HepG2 (cell line): Measurements from ENCODE around the gene LAPTM4A. TPM values are rescaled to one million over a fixed set of nuclear protein-coding genes. Genes with fewer than 3 reads are reported as not detected.

Experiments used
- DNMT3B ChIP-seq: conservative IDR thresholded peaks from 2 replicates; pipeline ENCODE4 v1.6.1; 2016; ENCODE audit warnings: missing biosample characterization, control low read depth
- ISL2 ChIP-seq: sonication (generic); formaldehyde crosslinking; IDR thresholded peaks from 2 replicates; pipeline ENCODE4 v1.5.0; 2020; ENCODE audit warnings: missing genetic modification reagents
- KLF16 ChIP-seq, 2 experiments: sonication (generic) in 1 of 2; formaldehyde crosslinking in 1 of 2; IDR thresholded peaks; 2 replicates each; pipeline versions ENCODE4 v1.6.1 to v1.8.0; 2016 to 2023; ENCODE audit warnings: missing genetic modification reagents in 2 of 2, missing compliant biosample characterization in 1 of 2
- MTA1 ChIP-seq: sonication (generic); formaldehyde crosslinking; IDR thresholded peaks from 2 replicates; pipeline ENCODE4 v1.4.0; 2020; ENCODE audit warnings: missing genetic modification reagents, mild to moderate bottlenecking, borderline replicate concordance
- RAD51 ChIP-seq: fragments of 450-650 bp; IDR thresholded peaks from 2 replicates; pipeline ENCODE4 v1.6.1; 2016; ENCODE audit warnings: borderline replicate concordance
- REST ChIP-seq, 2 experiments: IDR thresholded peaks; 2 replicates each; pipeline ENCODE4 v1.6.1; 2011 to 2012; ENCODE audit warnings: low read length in 2 of 2, borderline replicate concordance in 1 of 2, low read depth in 1 of 2, mild to moderate bottlenecking in 1 of 2, moderate library complexity in 1 of 2
- SAFB2 ChIP-seq: sonication (generic); formaldehyde crosslinking; IDR thresholded peaks from 2 replicates; pipeline ENCODE4 v1.5.1; 2020; ENCODE audit warnings: missing genetic modification reagents, low read depth, mild to moderate bottlenecking, borderline replicate concordance
- TCF12 ChIP-seq, 2 experiments: fragments of 450-650 bp in 1 of 2; sonication (generic) in 1 of 2; formaldehyde crosslinking in 1 of 2; IDR thresholded peaks; 2 replicates each; pipeline versions ENCODE4 v1.6.1 to v1.8.0; 2017 to 2022; ENCODE audit warnings: antibody characterized with exemption in 1 of 2, mild to moderate bottlenecking in 1 of 2, missing genetic modification reagents in 1 of 2, moderate library complexity in 1 of 2
- TCF7 ChIP-seq: sonication (generic); IDR thresholded peaks from 2 replicates; pipeline ENCODE4 v1.6.1; 2016; ENCODE audit warnings: antibody characterized with exemption, low read depth
- ZBTB34 ChIP-seq: sonication (generic); formaldehyde crosslinking; IDR thresholded peaks from 2 replicates; pipeline ENCODE4 v1.8.0; 2022; ENCODE audit warnings: mild to moderate bottlenecking, missing genetic modification reagents
- ZBTB8A ChIP-seq: sonication (generic); formaldehyde crosslinking; IDR thresholded peaks from 2 replicates; pipeline ENCODE4 v1.4.0; 2020; ENCODE audit warnings: mild to moderate bottlenecking, low read depth, missing genetic modification reagents, borderline replicate concordance
- ZFP36 ChIP-seq: fragments of 150-350 bp; IDR thresholded peaks from 2 replicates; pipeline ENCODE4 v1.6.1; 2018; ENCODE audit warnings: borderline replicate concordance, low read length, low read depth; ENCODE audit not compliant: partially characterized antibody
- ZFP36L2 ChIP-seq: sonication (generic); formaldehyde crosslinking; IDR thresholded peaks from 2 replicates; pipeline ENCODE4 v1.4.0; 2020; ENCODE audit warnings: missing genetic modification reagents
- ZNF563 ChIP-seq: sonication (generic); formaldehyde crosslinking; IDR thresholded peaks from 2 replicates; pipeline ENCODE4 v1.8.0; 2022; ENCODE audit warnings: mild to moderate bottlenecking, moderate library complexity, missing genetic modification reagents
- ZNF577 ChIP-seq: sonication (generic); formaldehyde crosslinking; IDR thresholded peaks from 2 replicates; pipeline ENCODE4 v1.4.0; 2020; ENCODE audit warnings: mild to moderate bottlenecking, low read depth, missing genetic modification reagents, borderline replicate concordance
- ZNF83 ChIP-seq: sonication (generic); formaldehyde crosslinking; IDR thresholded peaks from 2 replicates; pipeline ENCODE4 v1.4.0; 2020; ENCODE audit warnings: missing genetic modification reagents, mild to moderate bottlenecking, borderline replicate concordance
- polyA plus RNA-seq, 8 experiments: library from polyadenylated mRNA; depleted of rRNA in 3 of 8; stranded (reverse) in 7 of 8; unstranded in 1 of 8; fragments of >200 nt; fragmentation: Illumina TruSeq in 4 of 8; extraction: Trizol in 4 of 8; gene quantifications; 2 replicates each; pipeline versions ENCODE4 v1.2.1 to v1.2.3, GENCODE V29; 2011 to 2016; ENCODE audit warnings: low read depth in 4 of 8, missing spikeins in 1 of 8, mixed read lengths in 1 of 8; ENCODE audit not compliant: insufficient read depth in 1 of 8
- total RNA-seq, 5 experiments: library from RNA; depleted of rRNA; stranded (reverse); fragments of >200 nt; fragmentation: Illumina TruSeq; extraction: Trizol; gene quantifications; 2 replicates each; pipeline ENCODE4 v1.2.3, GENCODE V29; 2016; ENCODE audit warnings: low read depth in 1 of 5

Gene LAPTM4A
- total and polyA plus RNA-seq, 2 of the 13 experiments (the other 11 are each of a cell fraction or from before 2014, with no cell fraction given): 116 to 558 TPM

GRCh38 chr2:20012282-20013125, 38.9 kb downstream of the LAPTM4A start, which contains the start of gene MATN3 (continued):
- no peak for TF ChIP-seq ZFP36L2 (CRISPR knock-in tag)
- no peak for TF ChIP-seq SAFB2 (CRISPR knock-in tag)
- peak; percentile 38; the same call in 1 of the 2 replicates for TF ChIP-seq ZBTB34 (CRISPR knock-in tag)
- TF ChIP-seq ZNF563: peak; percentile 51; the same call in 1 of the 2 replicates
- no peak for TF ChIP-seq TCF12 (IDR thresholded peaks at IDR 0.05)
- no peak for TF ChIP-seq TCF12 (CRISPR knock-in tag; IDR thresholded peaks at IDR 0.05)
- TF ChIP-seq ZNF83 (CRISPR knock-in tag): no peak
- no peak for TF ChIP-seq TCF7
- no peak for TF ChIP-seq RAD51
- TF ChIP-seq ZBTB8A (CRISPR knock-in tag): no peak
- TF ChIP-seq REST (IDR thresholded peaks at IDR 0.05; ENCODE audit: borderline replicate concordance in 1 of 2, low read depth in 1 of 2, low read length in 2 of 2): no peak
- no peak for TF ChIP-seq DNMT3B (CRISPR knock-in tag)
- no peak for TF ChIP-seq ISL2 (CRISPR knock-in tag)
- TF ChIP-seq ZNF577 (CRISPR knock-in tag): no peak
- no peak for TF ChIP-seq ZFP36
- TF ChIP-seq MTA1 (CRISPR knock-in tag): no peak
- TF ChIP-seq KLF16 (CRISPR knock-in tag; IDR thresholded peaks at IDR 0.05): peak in 1 of 2 experiments; percentile 57; a peak in 2 of 4 replicates
